SH-SY5Y (cell line): ENCODE measurements around the gene ANKRD31.

ENCODE experiments used
- GATA2 ChIP-seq: IDR thresholded peaks from 2 replicates; pipeline ENCODE4 v1.6.1; 2011; ENCODE audit warnings: mild to moderate bottlenecking, low read depth, low read length
- GATA3 ChIP-seq: IDR thresholded peaks from 2 replicates; pipeline ENCODE4 v1.6.1; 2011; ENCODE audit warnings: low read depth, mild to moderate bottlenecking, low read length, moderate library complexity

- TF ChIP-seq GATA3 = no peak
- TF ChIP-seq GATA2 = no peak
These were observed 37.8 kb upstream of the ANKRD31 start for GRCh38 chr5:75274486-75274885.
